ENCODE results near the gene TAS2R16.
"Not testable (repeated sequence)": the region's sequence is repeated elsewhere in the genome, so short reads cannot be mapped to it uniquely, and the experiment has no call there.

The TAS2R16 gene

DNA sequence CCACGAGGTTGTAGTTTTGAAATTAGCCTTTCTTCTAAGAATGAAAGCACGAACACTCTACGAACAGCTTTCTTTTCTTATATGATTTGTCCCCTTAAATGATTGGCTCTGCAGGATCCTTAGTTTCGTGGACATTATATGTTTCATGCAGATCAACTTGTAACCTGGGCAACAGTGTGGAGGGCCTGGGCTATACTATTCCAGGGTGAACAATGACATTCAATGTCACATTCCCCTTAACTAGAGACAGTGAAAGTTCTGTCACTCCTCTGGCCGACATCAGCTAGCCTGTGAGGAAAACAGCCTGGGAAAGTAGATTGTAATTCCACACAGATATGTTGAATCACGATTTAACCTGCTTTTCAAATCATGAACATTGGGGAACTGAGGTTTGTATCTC is 23.4 kb downstream of the TAS2R16 start:
- no peak for DNase-seq (ENCODE audit: low spot score)

DNA sequence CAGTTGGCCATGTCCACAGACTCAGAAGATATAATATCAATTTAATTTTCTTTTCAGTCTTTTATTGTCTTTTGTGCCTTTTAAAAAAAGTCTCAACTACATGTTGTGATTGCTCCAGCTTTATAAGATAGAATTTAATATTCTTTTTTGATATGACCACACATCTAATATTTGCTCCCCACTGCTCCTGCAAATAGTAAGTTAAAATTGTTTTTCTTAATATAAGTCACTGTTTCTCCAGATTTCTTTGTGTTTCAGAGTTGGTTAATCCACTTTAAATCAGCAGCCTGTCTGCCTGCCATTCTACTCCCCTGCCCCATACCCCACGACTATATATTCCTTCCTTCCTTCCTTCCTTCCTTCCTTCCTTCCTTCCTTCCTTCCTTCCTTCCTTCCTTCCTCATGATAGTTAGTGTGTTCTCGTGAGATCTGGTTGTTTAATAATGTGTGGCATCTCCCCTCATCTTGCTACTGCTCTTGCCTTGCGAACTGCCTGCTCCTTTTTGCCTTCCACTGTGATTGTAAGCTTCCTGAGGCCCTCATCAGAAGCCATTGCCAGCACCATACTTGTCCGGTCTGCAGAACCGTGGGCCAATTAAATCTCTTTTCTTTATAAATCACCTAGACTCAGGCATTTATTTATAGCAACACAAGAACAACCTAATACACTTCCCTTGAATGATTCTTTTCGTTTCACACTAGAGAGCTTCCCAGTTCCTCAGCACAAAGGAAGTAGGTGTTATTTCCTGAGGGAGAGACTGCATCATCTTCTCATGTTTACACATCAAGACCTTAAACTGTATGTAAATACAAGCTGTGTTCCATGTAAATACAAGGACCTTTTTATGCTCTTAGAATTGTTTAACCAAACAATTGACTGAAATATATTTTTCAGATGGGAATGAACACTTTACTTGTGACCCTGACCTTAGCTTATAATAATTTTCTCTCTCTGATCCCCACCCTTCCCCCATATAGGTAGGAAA is 24.5 kb downstream of the TAS2R16 start:
- no peak for DNase-seq (ENCODE audit: low spot score)

DNA sequence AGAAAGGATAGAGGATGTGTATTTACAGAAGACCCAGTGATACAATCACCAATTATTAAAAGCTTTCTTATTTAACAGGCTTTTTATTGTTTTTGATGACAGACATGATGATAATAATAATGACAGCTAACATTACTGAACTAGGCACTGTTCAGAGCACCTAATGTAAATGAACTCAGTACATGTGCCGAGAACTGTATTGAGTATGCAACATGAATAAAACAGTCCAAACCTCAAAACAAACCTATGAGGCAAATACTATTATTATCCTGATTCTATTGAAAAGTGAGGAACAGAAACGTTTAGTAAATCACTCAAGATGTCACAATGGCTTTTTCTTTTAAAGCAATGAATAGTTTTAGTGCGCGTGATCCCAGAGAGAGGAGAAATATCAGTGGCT is 27.1 kb downstream of the TAS2R16 start:
- no peak for DNase-seq (ENCODE audit: low spot score)

DNA sequence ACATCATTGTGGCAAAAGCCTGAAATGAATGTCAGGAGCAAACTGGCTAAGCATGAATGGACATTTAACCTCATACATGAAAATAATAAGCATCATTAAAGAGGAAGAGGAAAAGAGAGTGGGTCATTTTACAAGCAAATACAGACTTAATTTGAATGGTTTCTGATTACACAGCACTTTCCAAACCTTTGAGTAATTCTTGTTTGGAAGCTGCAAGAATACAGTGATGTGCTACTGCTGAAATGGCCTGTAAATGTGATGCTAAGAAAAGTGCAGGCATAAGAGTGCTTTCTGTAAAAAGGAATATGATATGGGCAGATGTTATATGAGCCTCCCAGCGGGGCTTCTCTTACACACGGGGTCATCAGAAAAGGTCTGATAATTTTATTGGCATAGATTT is 30.2 kb downstream of the TAS2R16 start:
- no peak for DNase-seq (ENCODE audit: low spot score)

DNA sequence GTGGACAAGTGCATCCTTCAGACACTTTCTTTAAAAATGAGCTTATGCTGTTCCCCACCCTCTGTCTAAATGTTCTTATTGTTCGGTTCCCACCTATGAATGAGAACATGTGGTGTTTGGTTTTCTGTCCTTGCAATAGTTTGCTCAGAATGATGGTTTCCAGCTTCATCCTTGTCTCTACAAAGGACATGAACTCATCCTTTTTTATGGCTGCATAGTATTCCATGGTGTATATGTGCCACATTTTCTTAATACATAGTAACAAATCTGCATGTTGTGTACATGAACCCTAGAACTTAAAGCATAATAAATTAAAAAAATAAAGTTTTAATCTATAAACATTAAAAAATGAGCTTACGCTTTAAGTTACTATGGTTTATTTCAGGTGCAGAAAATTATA is 41.8 kb downstream of the TAS2R16 start:
- not testable (repeated sequence) for DNase-seq (ENCODE audit: low spot score)

DNA sequence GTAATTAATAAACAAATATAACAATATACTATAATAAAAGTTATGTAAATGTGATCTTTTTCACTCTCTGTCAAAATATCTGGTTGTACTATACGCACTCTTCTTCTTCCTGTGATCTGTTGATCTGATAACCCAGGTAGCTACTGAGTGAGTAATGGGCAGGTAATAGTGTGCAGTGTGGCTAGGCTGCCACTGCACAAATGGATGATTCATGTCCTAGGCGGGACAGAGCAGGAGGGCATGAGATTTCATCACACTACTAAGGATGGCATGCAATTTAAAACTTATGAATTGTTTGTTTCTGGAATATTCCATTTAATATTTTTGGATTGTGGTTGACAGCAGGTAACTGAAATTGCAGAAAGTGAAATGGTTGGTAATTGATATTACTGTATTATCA is 44.5 kb downstream of the TAS2R16 start:
- DNase-seq (ENCODE audit: low spot score), result no peak

DNA sequence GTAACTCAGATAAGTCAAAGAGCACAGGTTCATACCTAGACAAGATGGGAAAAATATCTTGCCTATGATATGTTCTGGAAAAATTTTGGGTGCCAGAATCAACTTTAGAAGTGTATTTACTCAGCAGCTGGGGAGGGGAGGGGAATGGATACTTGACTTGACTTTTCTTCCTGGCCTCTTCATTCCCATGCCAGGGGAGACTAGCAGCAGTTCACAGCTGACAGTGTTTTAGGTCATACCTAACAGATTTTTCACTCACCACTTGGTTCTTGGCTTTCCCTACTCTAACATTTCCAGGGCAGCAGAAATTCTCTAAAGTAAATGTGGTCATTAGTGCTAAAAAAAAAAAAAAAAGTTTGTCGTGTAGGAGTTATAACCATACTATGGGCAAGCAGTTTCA is 46.3 kb downstream of the TAS2R16 start:
- DNase-seq (ENCODE audit: low spot score), result no peak

Data from GM03348 (cell line).